HCEC 1CT (cell line): ENCODE measurements around the gene MAN1B1.
"Not testable (repeated sequence)": the region's sequence is repeated elsewhere in the genome, so short reads cannot be mapped to it uniquely, and the experiment has no call there.

Source experiments
- DNase-seq: peaks from one replicate; pipeline ENCODE4 v3.0.0-alpha.2; 2017

MAN1B1 gene

GRCh38 chr9:137052998-137053943 lies 33.5 kb upstream of the MAN1B1 start:
- no peak for DNase-seq

GRCh38 chr9:137053944-137054931 lies 32.5 kb upstream of the MAN1B1 start, which contains the start of gene ENTPD2:
Gene ENTPD2, minus strand, starts transcription at chr9:137054061. Its CDS starts 64 bp downstream, at chr9:137053997.
- no peak for DNase-seq

GRCh38 chr9:137054932-137055384 lies 31.8 kb upstream of the MAN1B1 start:
- DNase-seq: no peak

- no peak for DNase-seq
Observed at GRCh38 chr9:137055385-137056364, 31.1 kb upstream of the MAN1B1 start.

GRCh38 chr9:137056739-137057415 lies 29.9 kb upstream of the MAN1B1 start:
- no peak for DNase-seq

- DNase-seq: no peak
Observed at GRCh38 chr9:137057545-137057944, 29.2 kb upstream of the MAN1B1 start.

- no peak for DNase-seq
Observed at GRCh38 chr9:137058521-137059234, 28.1 kb upstream of the MAN1B1 start.

- no peak for DNase-seq
Observed at GRCh38 chr9:137062384-137062783, 24.4 kb upstream of the MAN1B1 start.

- not testable (repeated sequence) for DNase-seq
Observed at GRCh38 chr9:137062798-137063197, 24.0 kb upstream of the MAN1B1 start.

GRCh38 chr9:137063311-137064026 lies 23.3 kb upstream of the MAN1B1 start:
- DNase-seq: no peak

GRCh38 chr9:137064027-137064879 lies 22.5 kb upstream of the MAN1B1 start:
- DNase-seq: peak; percentile 56

- DNase-seq: no peak
Observed at GRCh38 chr9:137064880-137065164, 22.0 kb upstream of the MAN1B1 start.

- no peak for DNase-seq
Observed at GRCh38 chr9:137065336-137065967, 21.3 kb upstream of the MAN1B1 start.

GRCh38 chr9:137066096-137066861 lies 20.5 kb upstream of the MAN1B1 start:
- no peak for DNase-seq

- DNase-seq: peak; percentile 61
Observed at GRCh38 chr9:137067860-137068538, 18.8 kb upstream of the MAN1B1 start.

- no peak for DNase-seq
Observed at GRCh38 chr9:137068539-137069507, 18.0 kb upstream of the MAN1B1 start.
